ENCODE data around the gene RASL11B.
A peak's percentile ranks its signal among the peaks of the same experiment; 100 is the strongest.

Gene RASL11B

DNA sequence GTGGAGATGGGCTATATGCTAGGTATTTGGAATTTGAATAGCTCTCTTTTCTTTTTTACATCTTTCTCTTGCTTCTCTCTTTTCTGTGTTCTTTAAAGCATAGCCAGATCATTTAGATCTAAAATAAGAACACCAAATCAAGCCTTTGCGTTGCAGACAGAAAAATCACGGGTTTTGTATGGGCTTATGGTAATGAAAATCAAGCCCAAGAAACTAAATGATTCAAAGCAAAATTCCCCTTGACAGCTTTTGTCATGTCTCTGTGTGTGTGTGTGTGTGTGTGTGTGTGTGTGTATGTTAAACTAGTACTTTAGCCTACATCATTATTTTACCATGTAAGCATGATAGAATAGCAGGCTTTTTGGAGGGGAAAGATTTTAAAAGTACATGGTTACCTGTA, 1.8 kb upstream of the RASL11B start:
- Mint-ChIP-seq H3K36me3 (no peaks in the 10 kb centered on the region), H3K27ac (no peak overlapping the region), H3K4me1 (peaks cover 11% of the 10 kb centered on the region), H3K9me3 (peaks cover 4% of the 10 kb centered on the region), H3K4me3 (no peak overlapping the region)
- DNase-seq (ENCODE audit: low spot score in 2 of 2) (no peak), ATAC-seq (no peak)

DNA sequence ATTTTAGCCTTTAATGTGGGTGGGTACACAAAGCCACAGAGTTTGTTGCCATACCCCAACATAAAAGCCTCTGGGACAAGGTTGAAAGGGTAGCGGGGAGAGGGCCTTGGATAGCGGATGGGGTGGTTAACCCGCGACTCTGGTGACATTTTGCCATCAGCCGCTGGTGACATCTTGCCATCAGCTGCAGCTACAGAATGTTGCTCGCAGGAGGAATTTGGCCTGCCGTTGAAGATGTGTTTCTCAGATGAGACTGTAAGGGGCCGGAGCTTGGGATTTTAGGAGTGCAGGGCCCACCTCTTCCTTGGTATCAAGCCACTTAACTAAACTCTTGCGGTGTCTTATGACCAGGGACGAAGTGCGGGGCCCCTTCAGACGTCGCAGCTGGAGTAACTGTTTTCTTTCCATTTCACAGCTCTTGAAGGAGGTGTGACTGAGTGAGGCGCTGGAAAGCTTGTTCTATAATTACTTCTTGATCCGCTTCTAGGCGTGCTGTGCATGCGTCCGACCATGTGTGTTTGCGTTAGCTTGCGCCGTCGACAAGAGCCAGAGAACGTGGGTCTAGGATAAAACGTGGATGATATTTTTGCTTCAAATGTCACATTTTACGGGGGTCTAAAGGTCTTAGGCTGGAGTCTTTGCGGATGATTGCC, 820 bp upstream of the RASL11B start:
- DNase-seq (ENCODE audit: low spot score in 2 of 2), result no peak
- H3K4me1 Mint-ChIP-seq, result peaks cover 11% of the 10 kb centered on the region
- no peak overlapping the region for H3K27ac Mint-ChIP-seq
- H3K4me3 Mint-ChIP-seq, result peak overlapping the region; percentile 60
- no peaks in the 10 kb centered on the region for H3K36me3 Mint-ChIP-seq
- peaks cover 4% of the 10 kb centered on the region for H3K9me3 Mint-ChIP-seq
- ATAC-seq, result no peak

DNA sequence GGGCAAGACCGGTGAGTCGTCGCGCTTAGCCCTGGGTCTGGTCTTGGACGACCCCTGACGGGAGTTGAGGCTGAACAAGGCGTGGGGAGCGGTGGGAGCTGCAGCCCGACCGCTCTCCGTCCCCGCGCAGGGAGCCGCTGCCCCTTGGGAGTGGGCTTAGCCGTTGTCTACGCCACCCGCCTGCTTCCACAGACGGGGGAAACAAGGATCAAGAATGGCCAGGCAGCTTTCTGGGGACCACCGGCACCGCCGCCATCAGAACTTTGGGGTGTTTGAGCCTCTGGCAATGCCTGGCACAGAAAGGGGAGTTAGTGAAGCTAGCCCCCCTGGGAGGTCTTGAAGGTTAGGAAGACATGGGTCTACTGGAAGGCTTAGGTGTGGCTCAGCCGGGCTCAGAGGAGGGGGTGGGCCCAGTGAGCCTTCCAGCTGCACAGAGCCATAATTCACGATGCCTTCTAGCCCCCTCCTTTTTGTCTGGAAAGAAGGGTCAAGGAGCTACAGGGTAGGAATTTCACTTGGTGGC, 583 bp downstream of the RASL11B start:
- ATAC-seq (no peak), DNase-seq (ENCODE audit: low spot score in 2 of 2) (no peak)
- Mint-ChIP-seq H3K4me1 (peaks cover 11% of the 10 kb centered on the region), H3K27ac (no peak overlapping the region), H3K4me3 (peak overlapping the region; percentile 60), H3K9me3 (peaks cover 2% of the 10 kb centered on the region), H3K36me3 (no peaks in the 10 kb centered on the region)

DNA sequence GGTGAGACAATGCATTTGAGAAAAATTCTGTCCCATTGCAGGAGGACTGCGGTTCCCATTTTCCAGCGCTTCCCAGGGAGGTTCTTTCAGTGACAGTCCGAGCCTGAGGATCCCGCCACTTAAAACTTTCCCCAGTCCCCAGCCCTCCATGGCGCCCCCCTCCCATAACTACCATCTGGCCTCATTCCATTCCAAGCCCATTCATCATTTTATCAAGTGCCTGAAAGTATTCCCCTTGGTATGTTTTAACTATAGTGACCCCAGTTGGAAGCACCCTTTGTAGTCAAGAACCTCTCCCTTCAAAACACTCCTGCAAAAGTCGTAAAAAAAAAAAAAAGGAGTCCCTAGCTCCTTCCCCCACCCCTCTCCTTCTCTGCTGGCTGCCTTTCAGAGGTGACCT, 1.2 kb downstream of the RASL11B start:
- Mint-ChIP-seq H3K4me1 (peaks cover 11% of the 10 kb centered on the region), H3K36me3 (no peaks in the 10 kb centered on the region), H3K27ac (no peak overlapping the region), H3K4me3 (peak overlapping the region; percentile 60), H3K9me3 (no peaks in the 10 kb centered on the region)
- ATAC-seq (no peak), DNase-seq (ENCODE audit: low spot score in 2 of 2) (no peak)

DNA sequence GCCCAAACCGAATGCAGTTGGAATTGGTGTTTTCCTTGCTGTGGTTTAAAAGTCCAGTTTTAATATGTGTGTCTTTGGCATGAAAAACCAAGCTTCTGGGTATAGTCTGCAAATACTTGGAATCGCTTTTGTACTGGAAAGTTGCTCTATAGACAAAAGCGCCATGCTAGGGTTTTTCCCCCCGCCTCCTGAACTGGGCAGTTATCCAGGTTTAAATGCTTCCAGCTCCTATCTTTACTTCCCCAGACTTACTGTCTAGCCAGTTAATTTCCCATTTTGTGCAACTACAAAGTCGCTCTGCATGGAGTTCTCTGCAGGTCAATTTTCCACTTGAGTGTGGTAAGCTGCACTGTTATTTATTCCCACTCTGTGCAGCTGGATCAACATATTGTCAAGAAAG, 2.7 kb downstream of the RASL11B start:
- ATAC-seq, result no peak
- Mint-ChIP-seq H3K4me1 (peaks cover 11% of the 10 kb centered on the region), H3K36me3 (no peaks in the 10 kb centered on the region), H3K9me3 (no peaks in the 10 kb centered on the region), H3K4me3 (no peak overlapping the region), H3K27ac (no peak overlapping the region)
- no peak for DNase-seq (ENCODE audit: low spot score in 2 of 2)

DNA sequence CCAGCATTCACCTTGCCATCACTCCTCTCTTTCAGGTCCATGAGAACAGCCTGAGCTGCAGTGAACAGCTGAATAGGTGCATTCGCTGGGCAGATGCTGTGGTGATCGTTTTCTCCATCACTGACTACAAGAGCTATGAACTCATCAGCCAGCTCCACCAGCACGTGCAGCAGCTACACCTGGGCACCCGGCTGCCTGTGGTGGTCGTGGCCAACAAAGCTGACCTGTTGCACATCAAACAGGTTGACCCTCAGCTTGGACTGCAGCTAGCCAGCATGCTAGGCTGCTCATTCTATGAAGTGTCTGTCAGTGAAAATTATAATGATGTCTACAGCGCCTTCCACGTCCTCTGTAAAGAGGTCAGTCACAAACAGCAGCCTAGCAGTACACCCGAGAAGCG, 3.2 kb downstream of the RASL11B start:
- H3K36me3 Mint-ChIP-seq, result no peaks in the 10 kb centered on the region
- peaks cover 11% of the 10 kb centered on the region for H3K4me1 Mint-ChIP-seq
- DNase-seq (ENCODE audit: low spot score in 2 of 2) (no peak), ATAC-seq (no peak)
- H3K27ac Mint-ChIP-seq, result no peak overlapping the region
- no peak overlapping the region for H3K4me3 Mint-ChIP-seq
- no peaks in the 10 kb centered on the region for H3K9me3 Mint-ChIP-seq

DNA sequence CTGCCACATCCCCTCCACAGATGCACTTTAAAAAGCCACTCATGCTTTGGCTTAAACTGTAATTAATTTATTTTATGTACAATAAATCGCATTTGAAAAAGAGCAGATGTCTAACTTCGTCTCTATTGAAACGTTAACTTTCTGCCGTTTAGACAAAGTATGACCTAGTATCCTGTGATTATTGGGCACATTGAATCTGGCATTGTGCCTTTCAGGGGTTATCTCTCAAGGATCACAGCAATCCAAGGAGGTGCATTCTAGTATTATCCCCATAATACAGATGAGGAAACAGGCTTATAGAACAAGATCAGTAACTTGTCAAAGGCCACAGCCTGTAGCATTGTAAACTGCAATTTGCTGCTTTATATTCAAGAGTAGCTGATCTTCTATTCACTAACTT, 4.6 kb downstream of the RASL11B start:
- no peak overlapping the region for H3K27ac Mint-ChIP-seq
- no peaks in the 10 kb centered on the region for H3K9me3 Mint-ChIP-seq
- H3K4me3 Mint-ChIP-seq, result no peak overlapping the region
- H3K36me3 Mint-ChIP-seq, result peaks cover 3% of the 10 kb centered on the region
- no peak for DNase-seq (ENCODE audit: low spot score in 2 of 2)
- peaks cover under 1% of the 10 kb centered on the region for H3K4me1 Mint-ChIP-seq
- no peak for ATAC-seq

DNA sequence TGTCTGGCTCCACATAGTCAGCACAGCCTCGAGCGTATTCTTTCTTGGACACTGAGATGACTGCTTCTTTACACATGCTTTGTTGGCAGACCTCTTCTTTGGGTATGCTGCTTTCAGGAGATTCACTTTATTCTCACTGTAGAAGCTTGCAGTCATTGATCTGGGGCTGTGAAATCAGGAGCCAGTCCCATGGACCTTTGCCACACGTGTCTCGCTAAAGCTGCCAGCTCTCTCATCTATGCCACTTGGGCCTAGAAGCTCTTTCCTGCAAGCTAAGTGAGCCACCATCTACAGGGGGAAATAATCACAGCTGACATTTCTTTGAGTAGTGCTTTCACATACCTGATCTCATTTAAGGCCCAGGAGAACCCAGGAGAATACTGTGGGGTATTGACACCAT, 5.0 kb downstream of the RASL11B start:
- ATAC-seq (no peak), DNase-seq (ENCODE audit: low spot score in 2 of 2) (no peak)
- Mint-ChIP-seq H3K27ac (no peak overlapping the region), H3K4me3 (no peak overlapping the region), H3K4me1 (no peaks in the 10 kb centered on the region), H3K9me3 (no peaks in the 10 kb centered on the region), H3K36me3 (peaks cover 7% of the 10 kb centered on the region)

DNA sequence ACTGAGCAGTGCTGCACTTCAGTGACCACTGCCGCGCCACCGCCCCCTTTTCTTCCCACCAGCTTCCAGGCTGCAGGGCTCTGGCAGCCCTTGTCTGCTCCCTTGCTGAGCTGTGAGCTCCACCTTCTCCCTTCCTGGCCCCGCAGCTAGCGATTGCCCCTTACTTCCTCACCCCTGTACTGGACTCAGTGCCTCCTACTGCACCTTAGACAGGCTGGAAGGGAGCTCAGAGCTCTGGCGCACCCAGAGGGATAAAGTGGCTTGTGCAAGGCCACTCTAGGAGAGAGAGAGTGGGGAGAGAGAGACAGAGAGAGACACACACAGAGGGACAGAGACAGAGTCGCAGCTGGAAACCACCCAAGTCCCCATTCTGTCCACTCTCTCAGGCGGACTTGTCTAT, 6.0 kb downstream of the RASL11B start:
- no peaks in the 10 kb centered on the region for H3K9me3 Mint-ChIP-seq
- ATAC-seq, result no peak
- no peaks in the 10 kb centered on the region for H3K4me1 Mint-ChIP-seq
- no peak overlapping the region for H3K27ac Mint-ChIP-seq
- DNase-seq (ENCODE audit: low spot score in 2 of 2), result no peak
- peaks cover 11% of the 10 kb centered on the region for H3K36me3 Mint-ChIP-seq
- H3K4me3 Mint-ChIP-seq, result no peak overlapping the region

DNA sequence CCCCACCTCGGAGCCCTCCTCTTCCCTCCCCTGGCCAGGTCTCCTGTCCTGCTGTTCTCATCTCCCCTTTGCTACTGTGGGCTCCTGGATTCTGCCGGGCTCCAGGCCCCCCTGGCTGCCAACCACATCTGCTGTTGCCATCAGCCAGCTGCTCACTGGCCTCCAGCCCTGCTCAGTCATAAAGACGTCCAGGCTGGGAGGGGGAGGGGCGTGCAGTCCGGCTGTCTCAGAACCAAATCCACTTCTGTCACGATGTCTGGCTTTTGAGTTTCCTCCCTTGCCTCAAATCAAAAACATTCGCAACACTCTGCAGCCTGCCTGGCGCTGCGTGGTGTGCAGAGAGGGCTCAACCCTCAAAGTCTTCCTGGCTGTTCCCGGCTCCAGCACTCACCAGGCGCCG, 7.1 kb downstream of the RASL11B start:
- Mint-ChIP-seq H3K36me3 (peaks cover 11% of the 10 kb centered on the region), H3K9me3 (no peaks in the 10 kb centered on the region), H3K27ac (no peak overlapping the region), H3K4me1 (no peaks in the 10 kb centered on the region), H3K4me3 (no peak overlapping the region)
- ATAC-seq (no peak), DNase-seq (ENCODE audit: low spot score in 2 of 2) (no peak)

DNA sequence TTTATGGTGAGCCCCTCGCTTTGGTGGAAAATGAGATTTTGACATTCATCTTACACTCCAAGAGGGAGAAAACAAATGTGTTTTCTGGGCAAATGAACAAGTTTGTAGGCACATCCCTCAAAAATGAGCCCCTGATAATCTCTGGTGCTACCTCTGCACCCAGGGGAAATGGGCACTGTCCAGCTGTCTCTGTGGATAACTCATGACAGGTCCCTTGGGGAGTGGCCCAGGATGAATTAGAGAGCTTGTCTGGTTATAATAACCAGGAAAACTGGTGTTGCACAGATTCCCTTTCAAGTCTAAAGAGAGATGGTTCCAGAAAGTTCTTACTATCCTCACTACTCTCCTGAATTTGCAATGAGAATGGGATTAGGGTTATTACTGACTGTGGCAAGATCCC, 7.5 kb downstream of the RASL11B start:
- H3K9me3 Mint-ChIP-seq, result no peaks in the 10 kb centered on the region
- ATAC-seq (no peak), DNase-seq (ENCODE audit: low spot score in 2 of 2) (no peak)
- H3K27ac Mint-ChIP-seq, result no peak overlapping the region
- H3K4me3 Mint-ChIP-seq, result no peak overlapping the region
- H3K36me3 Mint-ChIP-seq, result peaks cover 11% of the 10 kb centered on the region
- no peaks in the 10 kb centered on the region for H3K4me1 Mint-ChIP-seq

DNA sequence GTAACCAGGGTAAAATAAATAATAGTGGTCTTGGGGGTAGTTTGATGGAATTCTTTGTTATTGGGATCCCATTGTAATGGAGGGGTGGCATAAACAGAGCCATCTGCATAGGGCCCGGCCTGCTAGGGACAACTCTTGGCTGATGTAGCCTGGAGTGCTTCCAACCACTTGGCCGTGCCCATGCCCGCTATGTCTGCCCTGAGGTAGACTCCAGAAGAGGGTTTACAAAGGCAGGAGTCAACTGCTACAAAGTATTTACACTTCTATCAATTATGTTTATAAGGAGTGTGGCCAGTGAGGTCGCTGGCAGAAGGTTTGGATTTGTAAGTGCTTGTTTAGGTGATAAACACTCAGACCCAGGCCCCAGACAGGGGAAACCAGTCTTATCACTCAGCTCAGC, 8.1 kb downstream of the RASL11B start:
- H3K27ac Mint-ChIP-seq, result no peak overlapping the region
- H3K36me3 Mint-ChIP-seq, result peaks cover 11% of the 10 kb centered on the region
- H3K4me1 Mint-ChIP-seq, result no peaks in the 10 kb centered on the region
- H3K4me3 Mint-ChIP-seq, result no peak overlapping the region
- H3K9me3 Mint-ChIP-seq, result no peaks in the 10 kb centered on the region
- no peak for ATAC-seq
- DNase-seq (ENCODE audit: low spot score in 2 of 2), result no peak

DNA sequence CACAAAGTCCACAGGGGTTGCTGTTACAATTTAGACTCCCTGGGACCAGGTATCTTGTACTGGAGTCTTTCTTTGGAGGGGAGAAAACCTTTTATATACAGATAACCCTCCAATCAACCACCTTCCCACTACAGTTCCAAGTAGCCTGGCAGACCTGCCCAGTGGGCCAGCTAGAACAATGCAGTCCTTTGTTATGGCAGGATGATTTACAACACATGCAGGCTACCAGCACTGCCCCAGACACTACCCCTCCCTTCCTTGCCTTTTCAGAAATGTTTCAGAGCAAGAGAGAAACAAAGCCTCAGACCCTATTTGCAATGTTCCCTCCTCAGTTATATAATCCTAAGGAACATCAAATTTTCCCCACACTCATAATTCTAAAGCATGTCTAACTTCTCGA, 11.1 kb downstream of the RASL11B start:
- Mint-ChIP-seq H3K4me3 (no peak overlapping the region), H3K27ac (no peak overlapping the region), H3K4me1 (peaks cover 6% of the 10 kb centered on the region), H3K9me3 (no peaks in the 10 kb centered on the region), H3K36me3 (peaks cover 11% of the 10 kb centered on the region)
- no peak for DNase-seq (ENCODE audit: low spot score in 2 of 2)
- ATAC-seq, result no peak

DNA sequence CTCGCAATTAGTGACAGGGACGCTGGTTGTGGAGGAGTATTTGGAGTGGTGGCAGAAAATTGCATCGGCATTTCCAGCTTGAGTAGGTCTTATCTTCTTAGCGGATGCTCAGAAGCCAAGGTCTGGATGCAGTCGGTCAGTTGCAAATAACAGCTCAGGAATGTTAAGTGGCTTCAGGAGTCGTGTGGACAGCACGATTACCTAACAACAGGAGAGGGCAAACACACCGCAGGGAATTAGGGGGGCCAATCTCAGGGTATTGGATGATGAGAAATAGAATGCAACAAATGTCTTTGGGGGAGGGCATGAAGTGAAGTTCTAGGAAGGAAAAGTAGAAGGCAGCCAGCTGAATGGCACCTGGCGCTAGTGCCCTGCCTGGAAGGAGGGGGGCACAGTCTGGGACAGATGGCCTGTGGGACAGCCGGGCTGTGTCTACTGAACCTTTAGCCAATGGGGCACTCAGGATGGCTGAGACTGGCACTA, 11.8 kb downstream of the RASL11B start:
- Mint-ChIP-seq H3K36me3 (peaks cover 11% of the 10 kb centered on the region), H3K9me3 (no peaks in the 10 kb centered on the region), H3K4me3 (no peak overlapping the region), H3K4me1 (peaks cover 6% of the 10 kb centered on the region), H3K27ac (no peak overlapping the region)
- DNase-seq (ENCODE audit: low spot score in 2 of 2) (no peak), ATAC-seq (no peak)

DNA sequence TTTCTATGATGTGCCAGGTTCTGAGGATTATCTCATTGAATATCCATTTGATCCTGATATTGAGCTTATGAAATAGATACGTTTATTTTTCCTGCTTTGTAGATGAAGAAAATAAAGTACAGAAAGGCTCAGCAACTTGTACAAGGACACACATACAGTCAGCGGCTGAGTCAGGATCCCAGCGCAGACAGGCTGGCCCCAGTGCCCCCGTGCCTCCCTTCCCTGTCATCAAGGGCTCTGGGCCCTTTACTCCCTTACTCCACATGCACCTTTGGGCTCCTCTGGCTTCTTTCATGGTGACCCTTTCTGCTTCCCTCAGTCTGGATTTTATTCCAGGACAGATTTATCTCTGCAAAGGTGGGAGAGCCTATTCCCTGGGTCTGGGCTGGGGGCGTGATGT, 12.8 kb downstream of the RASL11B start:
- no peak for ATAC-seq
- peaks cover 11% of the 10 kb centered on the region for H3K36me3 Mint-ChIP-seq
- peaks cover 6% of the 10 kb centered on the region for H3K4me1 Mint-ChIP-seq
- no peak for DNase-seq (ENCODE audit: low spot score in 2 of 2)
- H3K27ac Mint-ChIP-seq, result no peak overlapping the region
- H3K9me3 Mint-ChIP-seq, result no peaks in the 10 kb centered on the region
- H3K4me3 Mint-ChIP-seq, result no peak overlapping the region

DNA sequence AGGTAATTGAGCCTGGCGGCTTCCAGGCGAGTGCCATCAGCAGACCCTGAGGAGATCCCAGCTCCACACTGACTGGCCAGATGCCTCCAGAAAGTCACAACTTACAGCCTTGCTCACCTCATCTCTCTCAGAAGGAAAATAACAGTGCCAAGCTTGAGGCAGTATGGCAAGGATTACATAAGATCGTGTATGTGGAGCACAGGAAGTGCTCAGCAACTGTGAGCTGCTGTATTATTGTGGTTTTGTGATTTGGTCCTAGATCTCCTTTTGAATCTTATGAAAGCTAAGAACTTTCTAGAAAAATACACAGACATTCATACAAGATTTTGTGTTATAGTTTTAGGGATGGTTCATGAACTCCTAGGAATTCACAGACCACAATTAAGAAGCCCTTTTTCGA, 14.0 kb downstream of the RASL11B start:
- H3K27ac Mint-ChIP-seq, result no peak overlapping the region
- peaks cover 11% of the 10 kb centered on the region for H3K36me3 Mint-ChIP-seq

More for the DNA sequence above, 14.0 kb downstream of the RASL11B start:
- Mint-ChIP-seq H3K9me3 (no peaks in the 10 kb centered on the region), H3K4me3 (no peak overlapping the region), H3K4me1 (peaks cover 6% of the 10 kb centered on the region)
- DNase-seq (ENCODE audit: low spot score in 2 of 2) (no peak), ATAC-seq (no peak)

All from stimulated activated effector memory CD8-positive, alpha-beta T cell treated with anti-CD3 and anti-CD28 coated beads, Interleukin-12 subunit alpha, Interleukin-12 subunit beta, amount 100 ng/mL, for 72 hours (primary cell).